ENCODE data around the gene RELB. TPM values are rescaled to one million over a fixed set of nuclear protein-coding genes. Genes with fewer than 3 reads are reported as not detected.

The RELB gene
- polyA plus RNA-seq, 2 donors = 7.2 TPM

DNA sequence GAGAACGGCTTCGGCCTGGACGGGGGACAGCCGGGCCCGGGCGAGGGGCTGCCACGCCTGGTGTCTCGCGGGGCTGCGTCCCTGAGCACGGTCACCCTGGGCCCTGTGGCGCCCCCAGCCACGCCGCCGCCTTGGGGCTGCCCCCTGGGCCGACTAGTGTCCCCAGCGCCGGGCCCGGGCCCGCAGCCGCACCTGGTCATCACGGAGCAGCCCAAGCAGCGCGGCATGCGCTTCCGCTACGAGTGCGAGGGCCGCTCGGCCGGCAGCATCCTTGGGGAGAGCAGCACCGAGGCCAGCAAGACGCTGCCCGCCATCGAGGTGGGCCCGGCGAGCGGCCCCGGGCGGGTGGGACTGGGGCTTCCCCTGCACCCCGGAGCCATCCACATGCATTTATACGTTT, 10.7 kb downstream of the RELB start:
- no peak overlapping the region for H3K4me3 ChIP-seq (ENCODE audit: low read depth in 1 of 2, low read length in 2 of 2)
- no peaks in the 10 kb centered on the region for H3K4me1 ChIP-seq (ENCODE audit: control insufficient read depth in 2 of 2, insufficient read depth in 2 of 2, low read length in 1 of 2)
- WGBS, 2 donors = 96% methylated on average over 42 of the region's 42 CpGs
- no peaks in the 10 kb centered on the region for H3K27me3 ChIP-seq (ENCODE audit: control insufficient read depth in 1 of 2, insufficient read depth in 2 of 2, low read length in 2 of 2)
- no peak overlapping the region for H3K27ac ChIP-seq (ENCODE audit: low read depth in 2 of 2, low read length in 1 of 2)
- no peaks in the 10 kb centered on the region for H3K9me3 ChIP-seq (ENCODE audit: control insufficient read depth in 2 of 2, insufficient read depth in 1 of 2, low read depth in 1 of 2, low read length in 1 of 2)
- H3K36me3 ChIP-seq (ENCODE audit: control insufficient read depth in 2 of 2, insufficient read depth in 2 of 2, low read length in 1 of 2) = peaks cover 0 to 3% of the 10 kb centered on the region in 2 donors

DNA sequence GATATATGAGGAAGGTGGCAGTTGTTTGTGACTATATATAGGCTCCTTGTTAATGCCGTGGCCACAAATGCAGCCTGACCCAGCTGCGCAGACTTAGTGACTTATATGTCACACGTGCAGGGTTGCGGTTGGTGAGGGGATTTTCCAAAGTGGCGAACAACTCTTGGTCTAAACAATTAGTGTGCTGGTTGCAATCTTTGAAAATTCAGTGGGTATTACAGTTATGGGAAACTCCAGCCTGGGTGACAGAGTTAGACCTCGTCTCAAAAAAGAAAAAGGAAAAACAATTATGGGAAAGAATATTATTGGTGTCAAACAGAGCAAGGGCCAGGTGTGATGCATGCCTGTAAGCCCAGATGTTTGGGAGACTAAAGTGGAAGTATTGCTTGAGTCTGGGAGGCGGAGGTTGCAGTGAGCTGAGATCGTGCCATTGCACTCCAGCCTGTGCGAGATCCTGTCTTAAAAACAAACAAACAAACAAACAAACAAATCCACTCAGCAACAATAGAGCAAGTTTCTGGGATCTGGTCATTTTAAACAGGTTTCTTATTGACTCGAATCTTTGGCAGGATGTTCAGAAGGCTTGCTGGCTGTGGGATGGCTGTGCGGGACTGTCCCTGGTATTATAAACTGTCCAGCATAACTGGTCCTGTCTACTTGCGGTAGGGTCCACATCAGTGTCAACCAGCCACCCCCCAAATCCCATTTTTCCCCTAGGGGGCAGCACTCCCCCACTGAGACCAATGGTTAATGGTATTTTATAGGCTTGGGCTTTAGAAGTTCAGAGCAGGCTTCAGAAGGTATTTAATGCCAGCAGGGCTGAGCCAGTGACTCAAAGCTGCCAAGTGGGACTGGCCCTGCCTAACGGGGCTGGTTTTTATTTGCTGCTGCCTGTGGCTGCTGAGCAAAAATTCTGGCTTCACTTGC, 15.4 kb downstream of the RELB start:
- Histone ChIP-seq H3K4me3 (ENCODE audit: low read depth in 1 of 2, low read length in 2 of 2) (no peak overlapping the region), H3K4me1 (ENCODE audit: control insufficient read depth in 2 of 2, insufficient read depth in 2 of 2, low read length in 1 of 2) (no peaks in the 10 kb centered on the region), H3K36me3 (ENCODE audit: control insufficient read depth in 2 of 2, insufficient read depth in 2 of 2, low read length in 1 of 2) (peaks cover 0 to 3% of the 10 kb centered on the region in 2 donors), H3K27ac (ENCODE audit: low read depth in 2 of 2, low read length in 1 of 2) (no peak overlapping the region), H3K9me3 (ENCODE audit: control insufficient read depth in 2 of 2, insufficient read depth in 1 of 2, low read depth in 1 of 2, low read length in 1 of 2) (no peaks in the 10 kb centered on the region), H3K27me3 (ENCODE audit: control insufficient read depth in 1 of 2, insufficient read depth in 2 of 2, low read length in 2 of 2) (no peaks in the 10 kb centered on the region)
- 52 to 54% methylated on average over 13 of the region's 13 CpGs for WGBS, 2 donors

- Histone ChIP-seq H3K27ac (ENCODE audit: low read depth in 2 of 2, low read length in 1 of 2) (no peak overlapping the region), H3K4me3 (ENCODE audit: low read depth in 1 of 2, low read length in 2 of 2) (no peak overlapping the region), H3K27me3 (ENCODE audit: control insufficient read depth in 1 of 2, insufficient read depth in 2 of 2, low read length in 2 of 2) (no peaks in the 10 kb centered on the region), H3K9me3 (ENCODE audit: control insufficient read depth in 2 of 2, insufficient read depth in 1 of 2, low read depth in 1 of 2, low read length in 1 of 2) (no peaks in the 10 kb centered on the region), H3K36me3 (ENCODE audit: control insufficient read depth in 2 of 2, insufficient read depth in 2 of 2, low read length in 1 of 2) (peaks cover 0 to 3% of the 10 kb centered on the region in 2 donors), H3K4me1 (ENCODE audit: control insufficient read depth in 2 of 2, insufficient read depth in 2 of 2, low read length in 1 of 2) (no peaks in the 10 kb centered on the region)
- WGBS, 2 donors = 58 to 67% methylated on average over 2 of the region's 2 CpGs
Observed at GRCh38 chr19:45019187-45019586, 17.9 kb downstream of the RELB start.

- no peaks in the 10 kb centered on the region for H3K27me3 ChIP-seq (ENCODE audit: control insufficient read depth in 1 of 2, insufficient read depth in 2 of 2, low read length in 2 of 2)
- no peak overlapping the region for H3K27ac ChIP-seq (ENCODE audit: low read depth in 2 of 2, low read length in 1 of 2)
- 86 to 87% methylated on average over 3 of the region's 3 CpGs for WGBS, 2 donors
- H3K9me3 ChIP-seq (ENCODE audit: control insufficient read depth in 2 of 2, insufficient read depth in 1 of 2, low read depth in 1 of 2, low read length in 1 of 2) = no peaks in the 10 kb centered on the region
- H3K36me3 ChIP-seq (ENCODE audit: control insufficient read depth in 2 of 2, insufficient read depth in 2 of 2, low read length in 1 of 2) = peaks cover 0 to 3% of the 10 kb centered on the region in 2 donors
- no peaks in the 10 kb centered on the region for H3K4me1 ChIP-seq (ENCODE audit: control insufficient read depth in 2 of 2, insufficient read depth in 2 of 2, low read length in 1 of 2)
- H3K4me3 ChIP-seq (ENCODE audit: low read depth in 1 of 2, low read length in 2 of 2) = no peak overlapping the region
Observed at GRCh38 chr19:45020071-45020470, 18.8 kb downstream of the RELB start.

- Histone ChIP-seq H3K4me1 (ENCODE audit: control insufficient read depth in 2 of 2, insufficient read depth in 2 of 2, low read length in 1 of 2) (no peaks in the 10 kb centered on the region), H3K36me3 (ENCODE audit: control insufficient read depth in 2 of 2, insufficient read depth in 2 of 2, low read length in 1 of 2) (peaks cover 0 to 8% of the 10 kb centered on the region in 2 donors), H3K4me3 (ENCODE audit: low read depth in 1 of 2, low read length in 2 of 2) (no peak overlapping the region), H3K27me3 (ENCODE audit: control insufficient read depth in 1 of 2, insufficient read depth in 2 of 2, low read length in 2 of 2) (no peaks in the 10 kb centered on the region), H3K27ac (ENCODE audit: low read depth in 2 of 2, low read length in 1 of 2) (no peak overlapping the region), H3K9me3 (ENCODE audit: control insufficient read depth in 2 of 2, insufficient read depth in 1 of 2, low read depth in 1 of 2, low read length in 1 of 2) (no peaks in the 10 kb centered on the region)
- 86 to 87% methylated on average over 14 of the region's 14 CpGs for WGBS, 2 donors
Observed at GRCh38 chr19:45021971-45022370, 20.7 kb downstream of the RELB start.

GRCh38 chr19:45023048-45023447, 21.8 kb downstream of the RELB start:
- Histone ChIP-seq H3K4me1 (ENCODE audit: control insufficient read depth in 2 of 2, insufficient read depth in 2 of 2, low read length in 1 of 2) (no peaks in the 10 kb centered on the region), H3K27me3 (ENCODE audit: control insufficient read depth in 1 of 2, insufficient read depth in 2 of 2, low read length in 2 of 2) (no peaks in the 10 kb centered on the region), H3K9me3 (ENCODE audit: control insufficient read depth in 2 of 2, insufficient read depth in 1 of 2, low read depth in 1 of 2, low read length in 1 of 2) (no peaks in the 10 kb centered on the region), H3K4me3 (ENCODE audit: low read depth in 1 of 2, low read length in 2 of 2) (no peak overlapping the region), H3K27ac (ENCODE audit: low read depth in 2 of 2, low read length in 1 of 2) (no peak overlapping the region), H3K36me3 (ENCODE audit: control insufficient read depth in 2 of 2, insufficient read depth in 2 of 2, low read length in 1 of 2) (peaks cover 0 to 8% of the 10 kb centered on the region in 2 donors)
- 90 to 93% methylated on average over 4 of the region's 4 CpGs for WGBS, 2 donors

DNA sequence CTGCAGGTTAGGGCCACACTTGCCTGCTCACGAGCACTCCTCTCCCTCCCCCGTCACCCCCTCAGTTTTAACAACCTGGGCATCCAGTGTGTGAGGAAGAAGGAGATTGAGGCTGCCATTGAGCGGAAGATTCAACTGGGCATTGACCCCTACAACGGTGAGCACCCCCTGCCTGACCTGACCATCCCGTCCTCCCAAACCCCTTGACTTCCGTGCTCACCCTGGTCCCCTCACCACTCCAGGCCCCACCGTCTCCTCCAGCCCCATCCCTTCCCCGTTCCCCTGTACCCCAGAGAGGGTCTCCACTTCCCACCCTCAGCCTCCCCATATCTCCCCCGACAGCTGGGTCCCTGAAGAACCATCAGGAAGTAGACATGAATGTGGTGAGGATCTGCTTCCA, 24.0 kb downstream of the RELB start:
- Histone ChIP-seq H3K4me1 (ENCODE audit: control insufficient read depth in 2 of 2, insufficient read depth in 2 of 2, low read length in 1 of 2) (no peaks in the 10 kb centered on the region), H3K4me3 (ENCODE audit: low read depth in 1 of 2, low read length in 2 of 2) (no peak overlapping the region), H3K36me3 (ENCODE audit: control insufficient read depth in 2 of 2, insufficient read depth in 2 of 2, low read length in 1 of 2) (peaks cover 0 to 10% of the 10 kb centered on the region in 2 donors), H3K27ac (ENCODE audit: low read depth in 2 of 2, low read length in 1 of 2) (no peak overlapping the region), H3K27me3 (ENCODE audit: control insufficient read depth in 1 of 2, insufficient read depth in 2 of 2, low read length in 2 of 2) (no peaks in the 10 kb centered on the region), H3K9me3 (ENCODE audit: control insufficient read depth in 2 of 2, insufficient read depth in 1 of 2, low read depth in 1 of 2, low read length in 1 of 2) (no peaks in the 10 kb centered on the region)
- WGBS, 2 donors = 95% methylated on average over 8 to 9 of the region's 9 CpGs

DNA sequence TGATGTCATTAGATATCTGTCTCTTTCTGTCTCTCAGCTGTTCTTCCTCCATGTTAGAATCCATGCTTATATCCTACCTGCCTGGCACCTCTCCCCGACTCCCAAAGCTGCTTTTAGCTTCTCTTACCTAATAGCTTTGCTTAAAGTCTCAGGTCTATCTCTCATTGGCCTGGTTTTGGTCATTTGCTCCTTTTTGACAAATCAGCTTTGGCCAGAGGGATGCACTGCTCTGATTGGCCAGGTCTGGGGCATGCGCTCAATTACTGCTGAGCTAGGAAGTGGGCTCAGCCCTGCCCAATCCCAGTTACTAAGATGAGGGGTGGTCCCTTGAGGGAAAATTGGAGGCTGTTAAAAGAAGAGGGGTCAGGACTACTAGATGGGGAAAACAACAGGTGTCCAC, 26.1 kb downstream of the RELB start:
- 96% methylated on average over 2 of the region's 2 CpGs for whole genome bisulfite sequencing, 2 donors

GRCh38 chr19:45030825-45031224, 29.6 kb downstream of the RELB start:
- Histone ChIP-seq H3K4me1 (ENCODE audit: control insufficient read depth in 2 of 2, insufficient read depth in 2 of 2, low read length in 1 of 2) (no peaks in the 10 kb centered on the region), H3K36me3 (ENCODE audit: control insufficient read depth in 2 of 2, insufficient read depth in 2 of 2, low read length in 1 of 2) (peaks cover 3 to 6% of the 10 kb centered on the region in 2 donors), H3K27me3 (ENCODE audit: control insufficient read depth in 1 of 2, insufficient read depth in 2 of 2, low read length in 2 of 2) (no peaks in the 10 kb centered on the region), H3K9me3 (ENCODE audit: control insufficient read depth in 2 of 2, insufficient read depth in 1 of 2, low read depth in 1 of 2, low read length in 1 of 2) (no peaks in the 10 kb centered on the region), H3K27ac (ENCODE audit: low read depth in 2 of 2, low read length in 1 of 2) (no peak overlapping the region), H3K4me3 (ENCODE audit: low read depth in 1 of 2, low read length in 2 of 2) (no peak overlapping the region)
- WGBS, 2 donors = 94 to 95% methylated on average over 6 of the region's 6 CpGs

More for the DNA sequence above, 26.1 kb downstream of the RELB start:
- Histone ChIP-seq H3K4me1 (ENCODE audit: control insufficient read depth in 2 of 2, insufficient read depth in 2 of 2, low read length in 1 of 2) (no peaks in the 10 kb centered on the region), H3K9me3 (ENCODE audit: control insufficient read depth in 2 of 2, insufficient read depth in 1 of 2, low read depth in 1 of 2, low read length in 1 of 2) (no peaks in the 10 kb centered on the region), H3K4me3 (ENCODE audit: low read depth in 1 of 2, low read length in 2 of 2) (no peak overlapping the region), H3K27ac (ENCODE audit: low read depth in 2 of 2, low read length in 1 of 2) (no peak overlapping the region), H3K27me3 (ENCODE audit: control insufficient read depth in 1 of 2, insufficient read depth in 2 of 2, low read length in 2 of 2) (no peaks in the 10 kb centered on the region), H3K36me3 (ENCODE audit: control insufficient read depth in 2 of 2, insufficient read depth in 2 of 2, low read length in 1 of 2) (peaks cover 3 to 8% of the 10 kb centered on the region in 2 donors)

- Histone ChIP-seq H3K27me3 (ENCODE audit: control insufficient read depth in 1 of 2, insufficient read depth in 2 of 2, low read length in 2 of 2) (no peaks in the 10 kb centered on the region), H3K4me3 (ENCODE audit: low read depth in 1 of 2, low read length in 2 of 2) (no peak overlapping the region), H3K4me1 (ENCODE audit: control insufficient read depth in 2 of 2, insufficient read depth in 2 of 2, low read length in 1 of 2) (no peaks in the 10 kb centered on the region), H3K36me3 (ENCODE audit: control insufficient read depth in 2 of 2, insufficient read depth in 2 of 2, low read length in 1 of 2) (peaks cover 3 to 6% of the 10 kb centered on the region in 2 donors), H3K27ac (ENCODE audit: low read depth in 2 of 2, low read length in 1 of 2) (no peak overlapping the region), H3K9me3 (ENCODE audit: control insufficient read depth in 2 of 2, insufficient read depth in 1 of 2, low read depth in 1 of 2, low read length in 1 of 2) (no peaks in the 10 kb centered on the region)
- WGBS, 2 donors = 88 to 90% methylated on average over 18 of the region's 18 CpGs
Observed at GRCh38 chr19:45032421-45032820, 31.2 kb downstream of the RELB start.
